Effector CD4-positive, alpha-beta T cell (primary cell): ENCODE measurements around the gene GORASP1.

Experiments used
- DNase-seq: peaks from one replicate; pipeline ENCODE4 v3.0.0-alpha.2; 2020

GORASP1 gene

GRCh38 chr3:39141171-39141995 lies 34.0 kb upstream of the GORASP1 start:
- DNase-seq = no peak

DNA sequence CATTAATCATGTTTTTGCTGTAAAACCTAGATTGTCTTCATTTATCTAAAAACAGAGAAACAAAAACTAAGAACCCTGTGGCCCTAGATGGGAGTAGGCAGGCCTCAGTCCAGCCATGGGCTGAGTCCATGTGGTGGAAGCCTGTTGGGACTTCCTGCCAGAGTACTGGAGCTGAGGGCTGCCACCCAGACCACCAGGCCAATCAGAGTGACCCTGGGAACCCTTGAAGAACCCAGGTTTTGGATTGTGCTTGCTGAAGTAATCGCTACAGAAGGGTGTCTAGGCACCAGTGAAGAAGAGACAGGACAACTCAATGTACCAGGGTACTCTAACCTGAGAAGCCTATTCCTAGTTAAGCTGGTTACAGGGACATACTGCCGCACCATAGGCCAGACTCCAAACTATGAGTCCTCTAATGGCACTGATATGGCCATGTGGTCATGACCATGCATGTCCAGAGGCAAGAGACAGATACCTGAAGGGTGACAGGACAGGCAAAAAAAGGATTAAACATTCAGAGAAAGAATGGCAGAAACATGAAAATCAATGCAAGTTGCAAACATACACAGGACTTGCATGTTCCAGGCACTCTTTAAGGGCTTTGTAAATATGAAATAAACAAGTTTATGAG lies 33.0 kb upstream of the GORASP1 start:
- no peak for DNase-seq

DNA sequence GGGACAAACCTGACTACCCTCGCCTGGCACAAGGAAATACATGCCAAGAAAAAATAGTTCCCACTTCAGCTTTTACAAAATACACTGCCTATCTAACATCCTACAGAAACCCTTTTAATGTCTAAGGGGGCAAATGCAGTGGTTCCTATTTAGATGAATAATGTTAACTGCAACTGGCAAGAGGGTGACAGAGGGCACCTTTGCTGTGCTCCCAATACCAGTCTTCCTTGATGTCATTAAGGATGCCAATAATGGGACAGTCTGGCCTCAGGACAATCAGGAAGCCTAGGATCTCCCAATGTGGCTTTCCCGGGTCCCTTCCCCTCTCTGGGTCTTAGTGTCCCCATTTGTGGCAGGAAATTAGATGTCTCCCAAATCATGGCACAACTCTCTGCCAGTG lies 32.0 kb upstream of the GORASP1 start:
- no peak for DNase-seq

GRCh38 chr3:39138804-39139415 lies 31.5 kb upstream of the GORASP1 start:
- no peak for DNase-seq

GRCh38 chr3:39137991-39138803 lies 30.8 kb upstream of the GORASP1 start:
- DNase-seq = no peak

DNA sequence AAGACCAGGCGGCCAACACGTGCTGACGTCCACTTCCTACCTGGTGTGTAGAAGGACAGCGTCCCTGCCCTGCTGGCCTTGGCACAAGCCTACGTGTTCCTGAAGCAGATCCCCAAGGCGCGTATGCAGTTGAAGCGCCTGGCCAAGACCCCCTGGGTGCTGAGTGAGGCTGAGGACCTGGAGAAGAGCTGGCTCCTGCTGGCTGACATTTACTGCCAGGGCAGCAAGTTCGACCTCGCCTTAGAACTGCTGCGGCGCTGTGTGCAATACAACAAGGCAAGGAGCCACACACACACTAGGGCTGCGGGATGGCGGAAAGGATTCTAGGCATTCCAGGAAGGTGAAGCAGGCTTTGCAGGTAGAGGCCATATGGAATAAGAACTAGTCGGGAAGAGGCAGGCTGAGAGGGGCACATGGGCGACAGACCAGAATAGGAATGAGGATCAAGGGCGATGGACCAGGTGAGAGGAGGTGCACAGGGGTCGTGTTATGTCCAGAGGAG lies 30.1 kb upstream of the GORASP1 start:
- no peak for DNase-seq

GRCh38 chr3:39136533-39137434 lies 29.4 kb upstream of the GORASP1 start:
- no peak for DNase-seq

- DNase-seq = no peak
Measured at GRCh38 chr3:39135170-39135805, 27.9 kb upstream of the GORASP1 start.

GRCh38 chr3:39134305-39134704 lies 26.9 kb upstream of the GORASP1 start:
- no peak for DNase-seq

- DNase-seq = no peak
Measured at GRCh38 chr3:39133822-39134221, 26.4 kb upstream of the GORASP1 start.

DNA sequence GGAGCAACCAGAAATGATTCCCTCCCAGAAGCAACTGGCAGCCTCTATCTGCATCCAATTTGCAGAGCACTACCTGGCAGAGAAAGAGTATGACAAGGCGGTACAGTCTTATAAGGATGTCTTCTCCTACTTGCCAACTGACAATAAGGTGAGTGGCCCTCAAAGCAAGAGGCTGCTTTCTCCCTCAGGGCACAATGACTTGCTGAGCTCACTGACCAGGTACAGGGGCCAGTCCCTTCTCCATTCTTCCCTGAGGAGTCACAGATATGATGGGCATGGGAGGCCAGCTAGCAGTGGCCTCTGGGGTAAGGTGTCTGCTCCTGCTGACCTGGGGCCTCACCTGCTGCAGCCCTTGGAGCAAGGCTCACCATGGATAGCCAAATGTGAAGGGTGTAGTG lies 25.7 kb upstream of the GORASP1 start:
- no peak for DNase-seq

DNA sequence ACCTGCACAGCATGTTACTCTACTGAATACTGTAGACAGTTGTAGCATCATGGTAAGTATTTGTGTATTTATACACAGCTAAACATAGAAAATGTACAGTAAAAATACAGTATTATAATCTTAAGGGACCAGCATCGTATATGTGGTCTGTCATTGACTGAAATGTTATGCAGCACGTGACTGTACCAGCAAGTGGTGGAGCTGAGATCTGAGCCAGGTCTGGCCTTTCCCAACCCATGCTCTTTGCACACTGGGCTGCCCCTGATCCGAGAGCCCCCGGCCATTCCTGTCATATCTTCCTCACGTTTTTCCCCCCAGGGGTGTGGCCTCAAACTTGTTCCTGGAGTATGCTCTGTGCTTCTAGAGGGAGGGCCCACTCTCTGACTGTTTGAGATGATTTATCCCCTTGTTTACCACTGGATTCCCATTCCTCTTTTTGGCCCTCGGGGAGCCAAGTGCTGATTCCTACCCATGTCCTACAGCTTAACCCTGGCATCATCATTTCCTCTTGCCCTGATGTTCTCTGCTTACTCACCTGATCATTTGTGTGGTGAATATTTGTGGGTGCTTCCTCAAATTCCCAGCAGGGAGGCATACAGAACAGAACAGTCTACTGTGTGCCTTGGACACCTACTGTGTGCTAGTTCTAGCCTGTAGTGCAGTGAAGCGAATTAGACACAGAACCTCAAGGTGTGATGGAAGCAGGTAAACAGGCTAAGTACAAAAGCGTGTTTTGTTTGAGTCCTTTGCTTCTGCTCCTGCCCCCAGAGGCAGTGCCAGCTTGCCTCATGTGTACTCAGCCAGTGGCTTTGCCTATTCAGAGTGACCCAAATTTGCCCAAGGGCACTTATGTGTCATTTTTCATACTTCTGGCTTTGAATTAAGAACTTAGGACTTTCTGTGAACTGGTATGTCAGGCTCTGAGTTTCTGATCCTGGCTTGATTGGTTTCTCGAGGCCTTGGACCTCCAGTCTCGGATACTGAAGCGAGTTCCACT lies 25.0 kb upstream of the GORASP1 start:
- DNase-seq = no peak

DNA sequence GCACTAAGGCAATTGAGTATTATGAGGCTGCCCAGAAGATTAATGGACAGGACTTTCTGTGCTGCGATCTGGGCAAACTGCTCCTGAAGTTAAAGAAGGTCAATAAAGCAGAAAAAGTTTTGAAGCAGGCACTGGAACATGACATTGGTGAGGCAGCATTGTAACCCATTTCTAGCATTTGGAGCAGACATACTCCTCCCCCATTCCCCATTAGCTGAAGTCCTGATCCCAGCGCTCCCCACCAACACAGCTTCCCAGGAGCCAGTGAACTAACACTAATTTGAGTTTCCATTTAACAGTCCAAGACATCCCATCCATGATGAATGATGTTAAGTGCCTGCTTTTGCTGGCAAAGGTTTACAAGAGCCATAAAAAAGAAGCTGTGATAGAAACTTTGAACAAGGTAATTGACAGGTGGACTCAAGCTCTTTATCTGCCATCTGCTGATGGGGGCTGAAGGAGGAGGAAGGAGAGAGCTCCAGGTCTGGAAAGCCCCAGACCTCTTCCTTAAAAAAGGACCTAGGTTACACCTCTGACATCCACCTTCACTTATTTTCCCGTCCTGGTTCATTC lies 23.4 kb upstream of the GORASP1 start:
- no peak for DNase-seq

- DNase-seq = no peak
Measured at GRCh38 chr3:39130026-39130425, 22.6 kb upstream of the GORASP1 start.

GRCh38 chr3:39128951-39129350 lies 21.5 kb upstream of the GORASP1 start:
- DNase-seq = no peak

DNA sequence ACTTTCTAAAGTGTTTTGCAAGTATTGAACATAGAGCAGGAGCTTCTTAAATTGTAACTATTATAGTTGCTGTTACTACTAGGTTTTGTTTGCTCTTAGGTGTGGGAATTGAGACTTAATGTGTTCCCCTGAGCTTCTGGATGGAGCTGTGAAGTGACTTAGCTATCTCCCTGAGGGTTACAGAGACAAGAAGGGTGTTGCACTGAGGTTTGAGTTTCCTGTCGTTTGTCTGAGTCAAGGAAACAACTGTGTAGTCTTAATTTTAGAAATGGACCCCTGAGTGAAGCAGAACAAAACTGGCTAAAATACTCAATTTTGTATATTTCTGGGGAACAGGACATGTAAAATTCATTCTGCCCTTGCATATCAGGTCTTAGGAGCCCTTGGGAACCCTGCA lies 20.5 kb upstream of the GORASP1 start:
- no peak for DNase-seq

GRCh38 chr3:39127269-39127907 lies 20.0 kb upstream of the GORASP1 start:
- no peak for DNase-seq

GRCh38 chr3:39126532-39127071 lies 19.2 kb upstream of the GORASP1 start:
- no peak for DNase-seq
